HG02884 (cell line): ENCODE data around the gene TMEM131.
"Not testable (repeated sequence)": the region's sequence is repeated elsewhere in the genome, so short reads cannot be mapped to it uniquely, and the experiment has no call there.

ENCODE experiments used
- ATAC-seq: cut with Tn5 transposase; IDR thresholded peaks from one replicate; pipeline ENCODE4 v1.9.1; 2021; ENCODE audit warnings: mild to moderate bottlenecking, moderate library complexity; ENCODE audit not compliant: unreplicated experiment

The TMEM131 gene

DNA sequence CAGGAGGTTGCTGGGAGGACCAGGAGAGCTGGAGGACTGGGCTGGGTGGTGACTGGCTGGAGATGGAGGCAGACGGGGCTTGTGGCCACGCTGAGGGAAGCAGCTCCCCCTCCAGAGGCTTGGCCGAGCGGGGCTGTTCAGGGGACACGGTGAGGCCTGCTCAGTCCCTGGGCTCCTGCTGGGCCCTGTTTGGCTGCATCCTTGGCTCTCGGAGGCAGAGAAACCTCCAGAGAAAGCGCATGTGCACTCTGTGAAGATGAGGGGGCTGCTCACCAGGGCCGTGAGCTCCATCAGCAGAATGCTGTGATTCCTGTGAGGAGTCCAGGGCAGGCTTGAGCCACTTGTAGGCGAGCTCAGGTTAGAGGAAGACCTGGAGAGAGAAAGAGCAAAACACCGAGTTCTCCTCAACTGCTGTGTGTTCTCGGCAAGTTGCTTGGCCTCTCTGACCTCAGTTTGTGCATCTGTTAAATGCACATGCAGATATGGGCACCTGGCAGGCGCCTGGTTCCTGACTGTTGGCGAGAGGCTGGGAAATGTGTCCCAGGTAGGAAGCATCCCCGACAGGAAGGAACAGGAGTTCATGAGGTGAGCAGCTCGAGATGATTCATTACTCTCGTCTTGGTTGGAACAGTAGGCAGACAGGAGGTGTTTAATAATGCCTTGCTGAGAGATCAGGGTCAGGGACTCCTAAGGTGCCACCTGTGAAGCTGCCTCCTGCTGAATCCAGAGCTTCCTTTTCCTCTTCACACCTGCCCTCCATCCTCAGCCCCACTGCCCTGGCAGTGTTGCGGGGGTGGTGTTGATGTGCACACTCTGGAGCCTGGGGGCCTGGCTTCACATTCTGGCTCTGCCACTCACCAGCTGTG lies 281.4 kb downstream of the TMEM131 start:
- no peak for ATAC-seq

- ATAC-seq: no peak
Observed at GRCh38 chr2:97713296-97714083, 282.3 kb downstream of the TMEM131 start, which contains the start of gene ZAP70. Gene ZAP70 (plus strand): TSS chr2:97713576. CDS start chr2:97724037, 10,461 bp downstream.

GRCh38 chr2:97712693-97713295 lies 283.0 kb downstream of the TMEM131 start:
- ATAC-seq: no peak

DNA sequence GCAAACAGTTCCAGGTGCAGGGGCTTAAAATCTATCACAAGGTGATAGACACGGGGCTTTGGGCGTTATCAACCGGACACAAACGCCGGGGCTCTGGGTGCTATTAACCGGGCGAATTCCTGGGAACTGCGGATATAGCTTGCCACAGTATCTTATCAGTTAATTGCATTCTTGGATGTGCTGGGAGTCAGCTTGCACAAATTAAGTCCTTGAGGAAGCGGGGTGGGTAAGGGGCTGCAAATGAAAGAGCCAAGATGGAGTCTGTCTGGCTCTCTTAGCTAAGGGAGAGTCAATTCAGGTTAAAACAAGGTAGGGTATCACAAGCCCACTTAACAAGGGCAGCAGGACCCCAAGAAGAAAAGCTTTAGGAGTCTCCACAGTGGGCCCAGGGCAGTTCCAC lies 283.6 kb downstream of the TMEM131 start:
- ATAC-seq: not testable (repeated sequence)

- no peak for ATAC-seq
Observed at GRCh38 chr2:97711394-97711711, 284.4 kb downstream of the TMEM131 start.

- no peak for ATAC-seq
Observed at GRCh38 chr2:97708608-97709007, 287.1 kb downstream of the TMEM131 start.

- ATAC-seq: no peak
Observed at GRCh38 chr2:97708048-97708380, 287.7 kb downstream of the TMEM131 start.

DNA sequence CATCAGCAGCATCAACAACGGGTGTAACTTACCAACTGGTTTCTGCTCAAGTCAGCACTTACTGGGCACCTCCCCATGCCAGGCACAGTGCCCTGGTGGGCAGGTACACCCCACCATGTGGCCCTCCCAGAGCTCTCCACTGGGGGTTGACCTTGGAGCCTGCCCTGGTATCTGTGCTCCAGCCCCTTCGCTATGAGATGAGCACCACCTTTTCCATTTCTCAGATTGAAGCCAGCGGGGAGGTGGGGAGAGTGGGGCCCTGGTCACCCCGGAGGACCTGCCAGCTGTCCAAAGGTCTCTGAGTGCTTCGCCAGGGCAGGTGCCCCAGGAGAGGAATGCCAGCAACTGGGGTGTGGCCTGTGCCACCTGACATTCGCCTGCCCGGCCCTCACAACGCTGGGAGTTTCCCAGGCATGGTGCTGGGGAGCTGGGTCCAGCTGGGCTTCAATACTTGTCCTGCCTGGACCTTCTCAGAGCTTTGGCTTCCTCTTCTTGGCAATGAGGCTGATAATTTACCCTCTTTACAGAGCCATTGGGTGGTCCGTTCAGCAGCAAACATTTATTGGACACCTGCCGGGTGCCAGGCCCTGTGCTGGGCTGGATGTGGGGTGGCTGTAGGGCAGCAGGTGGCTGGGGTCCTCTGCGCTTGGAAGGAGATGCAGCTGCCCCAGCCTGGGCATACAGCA lies 288.2 kb downstream of the TMEM131 start:
- no peak for ATAC-seq

- no peak for ATAC-seq
Observed at GRCh38 chr2:97706708-97707345, 288.9 kb downstream of the TMEM131 start.
